Ramos (cell line): Measurements from ENCODE around the gene TAF4B.
"Not testable (repeated sequence)": the region's sequence is repeated elsewhere in the genome, so short reads cannot be mapped to it uniquely, and the experiment has no call there.

ENCODE experiments used
- in situ Hi-C: fragments of 300-500 bp; cut with MboI; formaldehyde crosslinking; loops from one replicate; pipeline ENCODE4 v1.14.3; 2022; ENCODE audit warnings: low sequenced_read_pairs; ENCODE audit not compliant: unreplicated experiment

The TAF4B gene

DNA sequence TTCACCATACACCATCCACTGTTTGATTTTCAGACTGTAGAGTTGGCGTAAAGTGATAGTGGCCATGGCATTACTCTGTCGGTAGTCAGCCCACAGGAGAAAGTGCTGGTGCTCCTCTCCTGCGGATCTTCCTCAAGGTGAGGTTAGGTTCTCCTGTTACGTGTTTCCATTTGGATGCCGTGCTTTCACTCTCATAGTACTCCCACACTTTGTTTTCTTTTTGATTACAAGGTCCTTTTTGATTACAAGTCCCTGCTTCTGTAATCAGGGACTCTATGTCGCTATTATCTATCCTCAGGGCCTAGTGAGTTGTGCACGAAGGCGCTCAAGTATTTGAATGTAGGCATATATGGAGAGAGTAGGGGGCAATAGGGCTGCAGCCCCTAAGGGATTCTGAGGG lies 4.3 kb downstream of the TAF4B start:
- in situ Hi-C loops = no loop called here

DNA sequence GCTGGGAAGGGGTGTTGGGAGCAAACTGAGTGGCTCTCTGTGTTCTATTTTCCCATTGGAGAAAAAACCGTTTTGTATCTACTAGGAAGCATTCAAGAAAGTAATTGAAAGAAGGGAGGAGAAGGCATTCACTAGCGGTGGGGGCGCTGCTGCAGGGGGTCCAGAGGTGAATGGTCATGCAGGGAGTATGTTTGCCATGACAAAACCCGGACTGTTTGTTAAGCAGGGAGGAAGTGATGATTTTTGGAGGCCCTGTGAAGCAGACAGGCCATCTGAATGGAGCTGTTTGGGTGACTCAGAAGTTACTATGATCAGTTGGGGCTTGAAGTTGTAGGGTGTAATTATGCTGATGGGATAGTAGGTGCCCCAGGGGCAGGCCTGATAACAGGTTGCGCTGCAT lies 7.0 kb downstream of the TAF4B start:
- in situ Hi-C loops = no loop called here

DNA sequence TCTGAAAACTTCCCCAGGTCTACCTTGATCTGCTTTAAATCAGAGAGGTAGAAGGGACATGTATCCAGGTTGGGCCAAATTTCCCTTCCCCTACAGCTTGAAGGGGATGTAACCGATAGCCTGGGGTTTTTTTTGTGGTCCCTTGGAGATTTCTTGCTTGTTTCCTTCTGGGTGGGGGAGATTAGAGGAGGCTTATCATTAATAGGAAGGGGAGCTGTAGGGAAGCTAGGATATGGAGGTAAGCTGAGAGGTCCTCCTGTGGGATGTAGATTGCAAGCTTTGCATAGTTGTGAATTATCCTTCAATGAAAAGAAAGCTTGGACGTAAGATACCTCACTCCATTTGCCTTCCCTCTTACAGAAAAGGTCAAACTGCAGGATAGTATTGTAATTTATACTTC lies 11.1 kb downstream of the TAF4B start:
- in situ Hi-C loops = not testable (repeated sequence)

DNA sequence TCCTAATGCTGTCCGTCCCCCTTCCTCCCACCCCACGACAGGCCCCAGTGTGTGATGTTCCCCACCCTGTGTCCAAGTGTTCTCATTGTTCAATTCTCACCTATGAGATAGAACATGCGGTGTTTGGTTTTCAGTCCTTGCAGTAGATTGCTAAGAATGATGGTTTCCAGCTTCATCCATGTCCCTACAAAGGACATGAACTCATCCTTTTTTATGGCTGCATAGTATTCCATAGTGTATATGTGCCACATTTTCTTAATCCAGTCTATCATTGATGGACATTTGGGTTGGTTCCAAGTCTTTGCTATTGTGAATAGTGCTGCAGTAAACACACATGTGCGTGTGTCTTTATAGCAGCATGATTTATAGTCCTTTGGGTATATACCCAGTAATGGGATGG lies 12.5 kb downstream of the TAF4B start:
- in situ Hi-C loops = not testable (repeated sequence)

DNA sequence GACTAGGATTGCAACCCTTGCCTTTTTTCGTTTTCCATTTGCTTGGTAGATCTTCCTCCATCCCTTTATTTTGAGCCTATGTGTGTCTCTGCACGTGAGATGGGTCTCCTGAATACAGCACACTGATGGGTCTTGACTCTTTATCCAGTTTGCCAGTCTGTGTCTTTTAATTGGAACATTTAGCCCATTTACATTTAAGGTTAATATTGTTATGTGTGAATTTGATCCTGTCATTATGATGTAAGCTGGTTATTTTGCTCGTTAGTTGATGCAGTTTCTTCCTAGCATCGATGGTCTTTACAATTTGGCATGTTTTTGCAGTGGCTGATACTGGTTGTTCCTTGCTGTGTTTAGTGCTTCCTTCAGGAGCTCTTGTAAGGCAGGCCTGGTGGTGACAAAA lies 16.1 kb downstream of the TAF4B start:
- in situ Hi-C loops = not testable (repeated sequence)

DNA sequence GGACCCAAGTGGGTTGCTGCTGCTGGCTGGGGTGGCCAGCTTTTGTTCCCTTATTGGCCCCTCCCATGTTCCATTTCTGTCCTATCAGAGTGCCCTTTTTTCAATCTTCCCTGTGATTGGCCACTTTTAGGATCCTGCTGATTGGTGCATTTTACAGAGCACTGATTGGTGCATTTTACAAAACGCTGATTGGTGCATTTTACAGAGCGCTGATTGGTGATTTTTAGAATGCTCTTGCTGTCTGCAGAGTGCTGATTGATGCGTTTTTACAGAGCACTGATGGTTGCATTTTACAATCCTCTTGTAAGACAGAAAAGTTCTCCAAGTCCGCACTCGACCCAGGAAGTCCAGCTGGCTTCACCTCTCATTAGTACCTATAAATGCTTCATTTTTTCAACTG lies 19.2 kb downstream of the TAF4B start:
- in situ Hi-C loops = not testable (repeated sequence)

DNA sequence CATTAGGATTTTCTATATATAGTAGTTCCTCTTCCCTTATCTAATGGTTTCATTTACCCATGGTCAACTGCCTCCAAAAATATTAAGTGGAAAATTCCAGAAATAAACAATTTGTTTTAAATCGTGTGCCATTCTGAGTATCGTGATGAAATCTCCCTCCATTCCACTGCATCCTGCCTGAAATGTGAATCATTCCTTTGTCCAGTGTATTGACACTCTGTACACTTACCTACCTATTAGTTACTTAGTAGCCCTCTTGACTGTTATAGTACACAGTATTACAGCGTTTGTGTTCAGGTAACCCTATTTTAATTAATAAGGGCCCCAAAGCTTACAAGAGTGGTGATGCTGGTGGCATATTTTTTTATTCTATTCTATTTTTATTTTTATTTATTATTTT lies 26.2 kb downstream of the TAF4B start:
- in situ Hi-C loops = no loop called here

DNA sequence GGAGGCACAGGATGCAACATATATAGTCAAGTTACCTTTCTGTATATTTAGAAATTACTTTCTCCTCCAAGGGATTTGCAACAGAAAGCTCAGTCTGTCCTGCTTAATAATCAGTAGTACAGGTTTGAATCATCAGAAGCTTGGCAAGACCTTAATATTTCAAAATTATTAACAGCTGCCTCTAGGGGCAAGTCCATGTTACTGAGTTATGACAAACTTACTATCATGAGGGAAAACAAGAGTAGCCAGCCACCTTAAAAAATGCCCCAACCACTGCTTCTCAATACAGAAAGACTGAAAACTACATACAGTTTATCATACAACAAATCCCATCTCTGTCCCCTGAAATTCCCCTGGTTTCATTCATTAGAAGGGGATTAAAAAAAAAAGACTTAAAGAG lies 28.6 kb downstream of the TAF4B start:
- in situ Hi-C loops = not testable (repeated sequence)

DNA sequence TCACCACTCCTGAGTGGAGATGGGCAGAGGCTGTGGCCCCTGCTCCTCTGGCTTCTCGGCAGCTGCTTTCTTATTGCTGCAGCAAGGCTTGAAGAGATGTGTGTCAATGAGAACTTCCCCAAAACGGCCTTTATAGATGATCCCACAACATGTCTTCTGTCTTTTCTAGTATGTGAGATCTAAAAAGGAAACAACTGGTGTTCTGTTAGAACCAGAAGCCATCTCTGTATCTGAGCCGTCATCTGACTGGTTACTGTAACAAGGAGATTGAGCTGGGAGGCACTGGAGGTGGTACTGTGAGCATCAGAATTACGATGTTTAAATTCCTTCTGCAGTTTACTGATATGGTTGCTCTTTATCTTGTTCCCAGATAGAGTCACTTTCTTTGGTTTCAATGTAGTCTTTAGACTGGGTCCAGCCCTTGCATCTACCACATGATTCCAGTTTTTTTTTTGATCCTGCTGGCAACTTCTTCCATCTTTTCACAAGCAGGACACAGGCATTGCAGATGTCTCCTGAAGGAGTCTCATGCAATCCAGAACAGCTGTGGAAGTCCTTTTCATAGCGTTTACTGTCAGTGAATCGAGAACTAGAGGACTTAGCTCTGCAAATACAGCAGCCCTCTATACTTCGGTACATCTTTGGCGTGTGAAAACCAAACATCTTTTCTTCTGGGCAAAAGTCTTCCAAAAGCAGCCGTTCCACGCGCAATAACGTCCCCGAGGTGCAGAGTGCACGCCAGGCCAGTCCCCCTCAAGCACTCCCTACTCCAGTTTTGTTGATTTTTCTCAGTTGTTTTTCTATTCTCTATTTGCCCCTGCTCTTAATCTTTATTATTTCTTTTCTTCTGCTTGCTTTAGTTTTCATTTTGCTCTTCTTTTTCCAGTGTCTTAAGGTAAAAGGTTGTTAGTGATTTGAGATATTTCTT lies 29.7 kb downstream of the TAF4B start:
- in situ Hi-C loops = no loop called here

DNA sequence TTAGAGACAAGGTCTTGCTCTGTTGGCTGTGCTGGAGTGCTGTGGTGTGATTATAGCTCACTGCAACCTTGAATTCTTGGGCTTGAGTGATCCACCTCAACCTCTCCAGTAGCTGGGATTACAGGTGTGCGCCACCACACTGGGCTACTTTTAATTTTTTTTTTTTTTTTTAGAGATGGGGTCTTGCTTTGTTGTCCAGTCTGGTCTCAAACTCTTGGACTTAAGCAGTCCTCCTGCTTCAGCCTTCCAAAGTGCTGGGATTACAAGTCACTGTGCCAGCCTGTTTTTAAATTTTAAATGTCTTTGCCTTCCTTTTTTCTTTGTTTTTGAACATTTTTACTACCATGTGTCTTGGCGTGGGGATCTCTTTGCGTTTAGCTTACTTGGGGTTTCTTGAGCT lies 32.5 kb downstream of the TAF4B start:
- in situ Hi-C loops = no loop called here

DNA sequence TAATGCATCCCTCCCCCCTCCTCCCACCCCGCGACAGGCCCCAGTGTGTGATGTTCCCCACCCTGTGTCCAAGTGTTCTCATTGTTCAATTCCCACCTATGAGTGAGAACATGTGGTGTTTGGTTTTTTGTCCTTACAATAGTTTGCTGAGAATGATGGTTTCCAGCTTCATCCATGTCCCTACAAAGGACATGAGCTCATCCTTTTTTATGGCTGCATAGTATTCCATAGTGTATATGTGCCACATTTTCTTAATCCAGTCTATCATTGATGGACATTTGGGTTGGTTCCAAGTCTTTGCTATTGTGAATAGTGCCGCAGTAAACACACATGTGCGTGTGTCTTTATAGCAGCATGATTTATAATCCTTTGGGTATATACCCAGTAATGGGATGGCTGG lies 33.2 kb downstream of the TAF4B start:
- in situ Hi-C loops = not testable (repeated sequence)

DNA sequence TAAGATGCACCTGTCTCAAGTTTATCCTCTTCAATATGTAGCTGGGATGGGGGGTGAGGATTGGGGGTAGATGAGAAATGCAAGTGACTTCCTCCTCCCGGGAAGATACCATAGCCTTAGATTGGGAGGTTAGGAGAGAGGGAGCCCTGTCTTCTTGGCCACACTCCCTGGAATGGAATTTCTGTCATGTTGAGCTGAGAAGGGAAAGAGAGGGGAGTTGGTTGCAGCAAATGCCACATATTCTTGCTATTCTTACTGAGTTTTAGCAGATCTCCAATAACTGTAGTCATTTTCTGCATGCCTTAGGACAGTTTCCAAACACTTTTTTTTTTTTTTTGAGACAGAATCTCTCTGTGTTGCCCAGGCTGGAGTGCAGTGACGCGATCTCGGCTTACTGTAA lies 35.9 kb downstream of the TAF4B start:
- in situ Hi-C loops = no loop called here

DNA sequence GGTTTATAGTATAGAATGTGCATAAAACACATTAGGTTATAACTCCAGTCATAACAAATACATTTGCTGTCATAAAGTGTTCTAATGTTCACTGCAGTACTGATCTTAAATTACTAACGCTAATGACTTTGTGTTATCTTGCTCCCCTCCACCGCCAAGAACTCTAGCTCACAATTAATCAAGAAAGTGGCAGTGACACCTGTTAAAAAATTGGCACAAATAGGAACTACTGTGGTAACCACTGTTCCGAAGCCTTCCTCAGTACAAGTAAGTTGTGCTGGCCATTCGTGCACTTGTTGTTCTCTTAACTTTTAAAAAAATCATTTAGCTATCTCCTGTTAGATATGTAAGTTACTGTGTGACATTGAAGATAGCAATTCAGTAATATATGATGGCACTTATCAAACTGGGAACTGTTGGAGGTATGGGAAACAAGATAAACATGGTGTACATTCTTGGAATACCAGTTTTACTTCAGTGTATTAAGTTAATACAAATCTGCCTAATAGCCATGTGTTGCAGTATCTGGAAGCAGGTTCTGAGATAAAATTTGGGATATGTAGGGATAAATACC lies 41.2 kb downstream of the TAF4B start:
- in situ Hi-C loops = no loop called here

DNA sequence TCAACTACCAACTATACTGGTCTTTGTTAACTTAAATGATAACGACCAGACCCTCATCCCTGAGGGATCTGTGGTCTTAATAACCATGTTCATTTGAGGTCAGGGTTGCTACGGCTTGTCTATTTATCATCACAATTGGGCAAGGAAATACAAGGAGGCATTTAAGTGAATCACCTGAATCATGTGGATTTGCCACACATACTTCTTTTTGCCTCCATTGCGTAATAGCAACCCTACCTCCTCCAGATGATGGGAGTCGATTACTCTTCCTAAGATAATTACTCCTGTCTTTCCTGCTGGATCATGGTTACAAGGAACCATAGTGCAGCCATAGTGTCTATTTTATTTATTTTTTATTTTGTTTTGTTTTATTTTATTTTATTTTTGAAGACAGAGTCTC lies 42.2 kb downstream of the TAF4B start:
- in situ Hi-C loops = no loop called here

DNA sequence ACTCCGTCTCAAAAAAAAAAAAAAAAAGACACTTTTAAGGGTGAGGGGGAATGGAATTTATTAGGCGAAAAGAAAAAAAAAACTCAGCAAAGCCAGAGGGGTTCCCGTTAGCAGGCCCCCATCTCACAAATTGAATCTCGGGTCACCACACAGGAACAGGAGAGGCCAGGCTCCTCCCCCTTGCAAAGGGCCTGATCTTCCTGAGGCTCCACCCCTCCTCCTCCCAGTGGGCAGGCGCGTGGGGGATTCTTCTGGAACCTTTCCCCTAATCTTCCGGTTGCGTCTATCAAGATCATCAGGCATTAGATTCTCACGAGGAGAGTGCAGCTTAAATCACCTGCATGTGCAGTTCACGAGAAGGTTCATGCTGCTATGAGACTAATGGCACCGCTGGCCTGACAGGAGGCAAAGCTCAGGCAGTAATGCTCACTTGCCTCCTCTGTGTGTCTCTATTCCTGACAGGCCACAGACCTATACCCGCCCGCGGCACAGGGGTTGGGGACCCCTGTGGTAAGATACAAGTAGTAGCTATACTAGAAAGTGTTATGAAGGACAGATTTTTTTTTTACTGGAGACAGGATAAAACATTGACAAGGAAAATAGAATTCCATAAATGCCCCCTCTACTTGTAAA lies 45.8 kb downstream of the TAF4B start:
- in situ Hi-C loops = no loop called here

DNA sequence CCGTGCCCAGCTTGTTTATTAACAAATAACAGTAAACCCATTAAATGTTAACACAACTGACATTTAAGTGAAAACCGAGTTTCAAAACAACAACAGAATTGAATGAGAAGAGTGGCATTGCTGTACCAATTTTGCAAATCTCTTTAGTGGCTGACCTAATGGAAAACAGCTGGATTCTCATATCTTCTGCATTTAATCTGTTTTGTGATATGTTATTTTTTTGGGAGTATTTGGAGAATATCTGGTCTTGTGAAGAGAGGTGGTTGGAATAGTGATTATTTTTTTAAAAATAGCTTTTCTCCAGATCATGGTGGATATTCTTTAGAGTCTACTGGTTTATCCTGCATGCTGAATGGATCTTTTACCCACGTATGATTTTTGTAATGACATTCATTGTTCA lies 51.1 kb downstream of the TAF4B start:
- in situ Hi-C loops = no loop called here

DNA sequence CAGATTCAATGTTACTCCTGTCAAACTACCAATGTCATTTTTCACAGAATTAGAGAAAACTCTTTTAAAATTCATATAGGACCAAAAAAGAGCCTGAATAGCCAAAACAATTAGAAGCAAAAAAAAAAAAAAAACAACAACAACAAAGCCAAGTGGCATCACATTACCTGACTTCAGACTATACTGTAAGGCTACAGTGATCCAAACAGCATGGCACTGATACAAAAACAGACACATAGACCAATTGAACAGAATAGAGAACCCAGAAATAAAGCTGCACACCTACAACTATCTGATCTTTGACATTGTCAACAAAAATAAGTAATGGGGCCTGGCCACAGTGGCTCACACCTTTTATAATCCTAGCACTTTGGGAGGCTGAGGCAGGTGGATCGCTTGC lies 53.2 kb downstream of the TAF4B start:
- in situ Hi-C loops = no loop called here

DNA sequence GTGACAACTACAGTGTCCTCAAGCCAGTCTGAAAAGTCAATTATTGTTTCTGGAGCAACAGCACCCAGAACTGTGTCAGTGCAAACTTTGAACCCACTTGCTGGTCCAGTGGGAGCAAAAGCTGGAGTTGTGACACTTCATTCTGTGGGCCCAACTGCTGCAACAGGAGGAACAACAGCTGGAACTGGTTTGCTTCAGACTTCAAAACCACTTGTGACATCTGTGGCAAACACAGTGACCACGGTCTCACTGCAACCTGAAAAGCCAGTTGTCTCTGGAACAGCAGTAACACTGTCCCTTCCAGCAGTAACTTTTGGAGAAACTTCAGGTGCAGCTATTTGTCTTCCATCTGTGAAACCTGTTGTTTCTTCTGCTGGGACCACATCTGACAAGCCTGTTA lies 59.8 kb downstream of the TAF4B start:
- in situ Hi-C loops = no loop called here

DNA sequence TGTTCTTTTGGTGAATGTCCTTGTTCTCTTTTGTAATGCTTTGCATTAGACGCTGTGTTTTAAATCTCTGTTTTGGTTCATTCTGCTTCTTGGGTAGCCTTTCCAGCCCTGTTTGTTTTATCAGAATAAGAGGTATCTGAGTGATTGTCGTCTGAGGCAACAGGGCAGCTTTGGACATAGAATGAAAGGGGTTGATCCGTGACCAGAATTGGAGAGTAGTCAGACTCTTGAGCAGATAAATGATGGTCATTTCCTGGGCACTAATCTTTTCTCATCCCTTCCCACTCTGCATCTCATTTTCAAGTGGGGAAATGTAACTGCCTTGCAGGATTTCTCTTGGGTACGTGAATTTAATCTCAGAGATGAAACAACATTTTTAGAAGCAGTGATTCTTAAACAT lies 61.4 kb downstream of the TAF4B start:
- in situ Hi-C loops = no loop called here

DNA sequence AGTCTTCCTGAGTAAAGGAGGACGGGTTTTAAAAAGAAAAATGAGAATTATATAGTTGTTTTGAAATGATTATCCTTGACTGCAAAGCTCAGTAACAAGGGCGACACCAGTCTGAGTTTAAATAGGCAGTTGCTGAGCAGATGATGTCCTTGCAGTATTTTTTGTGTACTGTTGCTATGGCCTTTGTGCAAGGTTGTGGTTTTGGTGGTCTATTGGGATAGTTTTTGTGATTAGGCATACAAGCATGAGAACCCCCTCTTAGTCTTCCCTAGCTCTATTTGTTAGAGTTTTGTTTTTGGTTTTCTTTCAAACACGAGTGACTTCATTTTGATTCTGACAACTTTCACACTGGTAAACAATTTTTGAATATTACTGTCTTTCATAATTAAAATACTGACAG lies 64.1 kb downstream of the TAF4B start:
- in situ Hi-C loops = no loop called here

DNA sequence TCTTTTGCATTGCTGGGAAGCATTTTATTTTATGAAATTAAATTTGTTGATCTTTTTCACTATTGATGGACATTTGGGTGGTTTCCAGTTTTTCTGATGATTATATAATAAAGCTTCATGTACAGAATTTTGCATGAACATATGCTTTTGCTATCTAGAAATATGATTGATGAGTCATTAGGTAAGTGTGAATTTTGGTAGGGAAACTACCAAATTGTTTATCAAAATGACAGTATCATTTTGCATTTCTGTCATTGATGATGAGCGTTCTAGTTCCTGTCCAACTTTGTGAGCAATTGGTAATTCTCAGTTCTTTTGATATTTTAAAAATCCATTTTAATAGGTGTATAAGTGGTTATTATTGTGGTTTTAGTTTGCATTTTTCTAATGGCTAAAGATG lies 67.7 kb downstream of the TAF4B start:
- in situ Hi-C loops = no loop called here

DNA sequence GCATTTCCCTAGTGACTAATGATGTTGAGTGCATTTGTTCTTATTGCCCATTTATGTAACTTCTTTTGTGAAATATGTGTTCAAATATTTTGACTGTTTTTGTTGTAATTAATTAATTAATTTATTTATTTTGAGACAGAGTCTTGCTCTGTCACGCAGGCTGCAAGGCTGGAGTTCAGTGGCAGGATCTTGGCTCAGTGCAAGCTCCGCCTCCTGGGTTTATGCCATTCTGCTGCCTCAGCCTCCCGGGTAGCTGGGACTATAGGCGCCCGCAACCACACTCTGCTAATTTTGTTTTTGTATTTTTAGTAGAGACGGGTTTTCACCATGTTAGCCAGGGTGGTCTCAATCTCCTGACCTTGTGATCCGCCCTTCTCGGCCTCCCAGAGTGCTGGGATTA lies 71.9 kb downstream of the TAF4B start:
- in situ Hi-C loops = no loop called here
